Endodermal cell (in vitro differentiated cells): ENCODE results near the gene PTPRN2. TPM values are rescaled to one million over a fixed set of nuclear protein-coding genes. Genes with fewer than 3 reads are reported as not detected.
A peak's percentile ranks its signal among the peaks of the same experiment; 100 is the strongest.

Experiments
- DNase-seq: peaks from one replicate; pipeline ENCODE4 v3.0.0-alpha.2; 2017
- H3K27ac ChIP-seq: 2 replicates; pipeline ENCODE4 v1.5.1; 2013; ENCODE audit warnings: mild to moderate bottlenecking, low read depth, low read length, moderate library complexity
- H3K27me3 ChIP-seq: 2 replicates; pipeline ENCODE4 v1.6.1; 2013; ENCODE audit warnings: mild to moderate bottlenecking, low read length, moderate library complexity; ENCODE audit not compliant: insufficient read depth, control insufficient read depth, poor library complexity, severe bottlenecking
- H3K36me3 ChIP-seq: 2 replicates; pipeline ENCODE4 v1.7.0; 2013; ENCODE audit warnings: mild to moderate bottlenecking, low read length, moderate library complexity; ENCODE audit not compliant: control insufficient read depth, insufficient read depth
- H3K4me1 ChIP-seq: one replicate; pipeline ENCODE4 v1.7.0; 2013; ENCODE audit warnings: low read length; ENCODE audit not compliant: control insufficient read depth, insufficient read depth
- H3K4me3 ChIP-seq: 2 replicates; pipeline ENCODE4 v1.5.1; 2013; ENCODE audit warnings: mild to moderate bottlenecking, low read length, moderate library complexity
- H3K9ac ChIP-seq: 2 replicates; pipeline ENCODE4 v1.6.1; 2013; ENCODE audit warnings: mild to moderate bottlenecking, low read length, moderate library complexity; ENCODE audit not compliant: poor library complexity, severe bottlenecking; ENCODE audit errors: extremely low read depth
- H3K9me3 ChIP-seq: 2 replicates; pipeline ENCODE4 v1.6.1; 2013; ENCODE audit warnings: mild to moderate bottlenecking, low read length, moderate library complexity; ENCODE audit not compliant: control insufficient read depth
- H3K27ac Mint-ChIP-seq: 2 replicates; pipeline ENCODE4 v1.8.0; 2020; ENCODE audit warnings: mixed read lengths
- H3K27me3 Mint-ChIP-seq: 2 replicates; pipeline ENCODE4 v1.8.0; 2021; ENCODE audit warnings: mild to moderate bottlenecking, mixed read lengths; ENCODE audit not compliant: insufficient read depth
- H3K36me3 Mint-ChIP-seq: 2 replicates; pipeline ENCODE4 v1.8.0; 2020; ENCODE audit warnings: low read depth, mixed read lengths
- H3K4me1 Mint-ChIP-seq: 2 replicates; pipeline ENCODE4 v1.8.0; 2020; ENCODE audit warnings: mixed read lengths
- H3K4me3 Mint-ChIP-seq: 2 replicates; pipeline ENCODE4 v1.8.0; 2020; ENCODE audit warnings: mild to moderate bottlenecking, moderate library complexity, mixed read lengths
- H3K9me3 Mint-ChIP-seq: 2 replicates; pipeline ENCODE4 v1.8.0; 2020; ENCODE audit warnings: mild to moderate bottlenecking, mixed read lengths
- WGBS, 2 experiments: methylation state at CpG; one replicate each; pipeline versions ENCODE4 v1.1.5 to v1.1.7; 2013; ENCODE audit warnings: missing lambda C conversion rate in 2 of 2, mixed read lengths in 1 of 2; ENCODE audit not compliant: insufficient coverage in 1 of 2, insufficient read length in 1 of 2; 5-methylcytosine and 5-hydroxymethylcytosine counted together
- total RNA-seq, 2 donors: library from RNA; stranded (reverse); fragmentation: NEBNext Ultra II Directional in 1 of 2; extraction: Animal tissue kit (Norgen Biotek cat#: 25700) in 1 of 2; gene quantifications; 2 replicates in 1 of 2; 3 replicates in 1 of 2; pipeline ENCODE4 v1.2.1, GENCODE V29; 2021
- TF ChIP-seq, protein P1 (sequence below): fragments of 200-600 bp; sonication (generic); conservative IDR thresholded peaks from 2 replicates; pipeline ENCODE4 v1.5.0; 2021; ENCODE audit warnings: antibody characterized with exemption, mild to moderate bottlenecking

Gene PTPRN2
- total RNA-seq, 2 donors from 2014 or later, result 0.69 to 1.2 TPM

DNA sequence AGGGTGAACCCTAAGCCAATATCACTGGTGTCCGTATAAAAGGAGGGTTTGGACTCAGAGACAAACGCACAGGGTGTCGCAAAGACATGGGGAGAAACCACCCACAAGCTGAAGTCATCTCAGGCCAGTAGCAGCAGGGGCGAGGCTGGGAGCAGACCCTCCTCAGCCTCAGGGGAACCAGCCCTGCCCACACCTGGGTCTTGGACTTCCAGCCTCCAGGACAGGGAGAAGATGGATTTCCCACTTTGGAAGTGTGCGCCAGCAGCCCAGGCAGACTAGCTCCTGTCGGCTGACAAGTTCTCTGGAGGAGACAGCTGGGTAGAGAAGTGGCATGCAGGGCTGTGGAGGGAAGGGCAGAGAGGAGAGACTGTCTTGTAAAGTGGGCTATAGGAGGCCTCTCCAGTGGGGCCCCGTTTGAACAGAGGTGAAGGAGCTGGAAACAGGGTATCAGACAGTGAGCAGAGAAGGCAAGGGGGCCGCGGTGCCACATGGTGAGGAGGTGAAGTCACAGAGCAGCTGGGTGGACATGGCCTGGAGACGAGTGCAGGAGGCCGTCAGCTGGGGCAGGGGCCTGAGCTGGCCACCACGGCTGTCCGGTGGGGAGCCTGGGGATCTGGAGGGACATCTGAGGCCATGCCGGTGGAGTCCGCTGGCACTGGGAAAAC, 475.6 kb downstream of the PTPRN2 start:
- 86 to 87% methylated on average over 8 to 15 of the region's 15 CpGs for WGBS, 2 experiments
- H3K36me3 Mint-ChIP-seq, result no peaks in the 10 kb centered on the region
- no peak overlapping the region for H3K9ac ChIP-seq
- no peaks in the 10 kb centered on the region for H3K27me3 ChIP-seq
- H3K27ac Mint-ChIP-seq, result peak overlapping the region; percentile 35
- no peak overlapping the region for H3K27ac ChIP-seq
- DNase-seq, result peak; percentile 35
- TF ChIP-seq, protein P1, sequence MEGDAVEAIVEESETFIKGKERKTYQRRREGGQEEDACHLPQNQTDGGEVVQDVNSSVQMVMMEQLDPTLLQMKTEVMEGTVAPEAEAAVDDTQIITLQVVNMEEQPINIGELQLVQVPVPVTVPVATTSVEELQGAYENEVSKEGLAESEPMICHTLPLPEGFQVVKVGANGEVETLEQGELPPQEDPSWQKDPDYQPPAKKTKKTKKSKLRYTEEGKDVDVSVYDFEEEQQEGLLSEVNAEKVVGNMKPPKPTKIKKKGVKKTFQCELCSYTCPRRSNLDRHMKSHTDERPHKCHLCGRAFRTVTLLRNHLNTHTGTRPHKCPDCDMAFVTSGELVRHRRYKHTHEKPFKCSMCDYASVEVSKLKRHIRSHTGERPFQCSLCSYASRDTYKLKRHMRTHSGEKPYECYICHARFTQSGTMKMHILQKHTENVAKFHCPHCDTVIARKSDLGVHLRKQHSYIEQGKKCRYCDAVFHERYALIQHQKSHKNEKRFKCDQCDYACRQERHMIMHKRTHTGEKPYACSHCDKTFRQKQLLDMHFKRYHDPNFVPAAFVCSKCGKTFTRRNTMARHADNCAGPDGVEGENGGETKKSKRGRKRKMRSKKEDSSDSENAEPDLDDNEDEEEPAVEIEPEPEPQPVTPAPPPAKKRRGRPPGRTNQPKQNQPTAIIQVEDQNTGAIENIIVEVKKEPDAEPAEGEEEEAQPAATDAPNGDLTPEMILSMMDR, result no peak
- H3K4me3 Mint-ChIP-seq, result no peak overlapping the region
- no peaks in the 10 kb centered on the region for H3K4me1 ChIP-seq
- H3K9me3 Mint-ChIP-seq, result peaks cover 19% of the 10 kb centered on the region
- peaks cover 80% of the 10 kb centered on the region for H3K9me3 ChIP-seq
- H3K27me3 Mint-ChIP-seq, result no peaks in the 10 kb centered on the region
- no peaks in the 10 kb centered on the region for H3K36me3 ChIP-seq
- H3K4me1 Mint-ChIP-seq, result no peaks in the 10 kb centered on the region
- no peak overlapping the region for H3K4me3 ChIP-seq

DNA sequence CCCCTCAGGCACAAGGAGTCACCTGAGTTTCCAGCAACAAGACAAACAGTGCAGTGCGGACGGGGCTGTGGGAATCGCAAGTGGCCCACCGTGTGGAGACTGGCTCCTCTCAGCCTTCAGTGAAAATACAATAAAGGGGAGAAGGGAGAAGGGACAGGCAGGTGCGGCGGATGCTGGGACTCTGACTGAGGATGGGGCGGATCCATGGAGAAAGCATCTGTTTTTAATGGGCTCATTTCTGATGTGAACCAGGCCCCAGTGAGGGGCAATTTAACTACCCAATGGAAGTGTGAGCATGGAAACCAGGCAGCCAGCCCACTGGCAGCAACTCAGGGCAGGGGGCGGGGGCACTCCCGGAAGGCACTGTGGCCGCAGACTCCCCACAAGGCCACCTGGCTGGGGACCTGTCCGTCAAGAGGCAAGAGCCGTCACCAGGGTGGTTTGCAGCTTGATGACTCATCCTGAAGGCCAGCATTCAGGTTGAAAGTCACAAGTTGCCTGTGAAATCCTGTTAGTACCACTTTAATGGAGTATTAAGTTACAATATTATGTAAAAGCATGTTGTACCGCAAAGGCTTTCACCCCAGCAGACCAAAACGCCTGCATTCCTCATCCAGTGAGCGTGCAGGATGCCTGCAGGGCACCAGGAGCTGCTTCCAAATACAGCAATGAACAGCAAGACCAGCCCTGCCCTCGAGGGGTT, 476.4 kb downstream of the PTPRN2 start:
- Mint-ChIP-seq H3K4me3 (no peak overlapping the region), H3K36me3 (no peaks in the 10 kb centered on the region), H3K4me1 (no peaks in the 10 kb centered on the region), H3K27me3 (no peaks in the 10 kb centered on the region), H3K27ac (no peak overlapping the region), H3K9me3 (peaks cover 11% of the 10 kb centered on the region)
- H3K4me3 ChIP-seq, result no peak overlapping the region
- H3K9me3 ChIP-seq, result peaks cover 80% of the 10 kb centered on the region
- no peaks in the 10 kb centered on the region for H3K36me3 ChIP-seq
- H3K4me1 ChIP-seq, result no peaks in the 10 kb centered on the region
- 77 to 80% methylated on average over 13 to 16 of the region's 16 CpGs for whole genome bisulfite sequencing, 2 experiments
- H3K27ac ChIP-seq, result no peak overlapping the region
- TF ChIP-seq, protein P1, result no peak
- H3K9ac ChIP-seq, result no peak overlapping the region
- DNase-seq, result peak; percentile 93
- no peaks in the 10 kb centered on the region for H3K27me3 ChIP-seq

DNA sequence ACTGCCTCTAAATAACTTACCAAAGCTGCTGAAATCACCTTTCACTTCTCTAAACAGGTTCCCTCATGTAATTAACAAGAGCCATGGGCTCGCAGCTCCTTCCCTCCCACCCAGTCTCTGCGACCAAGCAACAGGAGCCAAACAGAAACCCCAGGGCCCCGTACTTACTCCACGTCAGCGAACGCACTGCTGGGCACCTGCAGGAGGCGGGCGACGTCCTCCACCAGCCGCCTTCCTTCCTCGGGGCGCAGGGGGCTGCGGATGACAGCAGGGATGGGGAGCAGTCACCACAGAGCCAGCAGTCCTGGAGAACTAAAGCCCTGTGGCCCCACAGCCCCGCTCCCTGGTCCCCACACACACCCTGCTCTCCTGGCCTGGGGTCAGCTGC, 477.0 kb downstream of the PTPRN2 start:
- Mint-ChIP-seq H3K36me3 (no peaks in the 10 kb centered on the region), H3K4me1 (no peaks in the 10 kb centered on the region), H3K27me3 (no peaks in the 10 kb centered on the region), H3K27ac (no peak overlapping the region), H3K4me3 (no peak overlapping the region), H3K9me3 (peaks cover 6% of the 10 kb centered on the region)
- H3K4me1 ChIP-seq, result no peaks in the 10 kb centered on the region
- WGBS, 2 experiments, result 53 to 85% methylated on average over 3 to 14 of the region's 14 CpGs
- H3K9ac ChIP-seq, result no peak overlapping the region
- no peak overlapping the region for H3K27ac ChIP-seq
- TF ChIP-seq, protein P1, result no peak
- no peak for DNase-seq
- H3K9me3 ChIP-seq, result peaks cover 81% of the 10 kb centered on the region
- no peaks in the 10 kb centered on the region for H3K27me3 ChIP-seq
- H3K36me3 ChIP-seq, result no peaks in the 10 kb centered on the region
- no peak overlapping the region for H3K4me3 ChIP-seq
